ENCODE results near the gene KLK2.
A peak's percentile ranks its signal among the peaks of the same experiment; 100 is the strongest.

The KLK2 gene

DNA sequence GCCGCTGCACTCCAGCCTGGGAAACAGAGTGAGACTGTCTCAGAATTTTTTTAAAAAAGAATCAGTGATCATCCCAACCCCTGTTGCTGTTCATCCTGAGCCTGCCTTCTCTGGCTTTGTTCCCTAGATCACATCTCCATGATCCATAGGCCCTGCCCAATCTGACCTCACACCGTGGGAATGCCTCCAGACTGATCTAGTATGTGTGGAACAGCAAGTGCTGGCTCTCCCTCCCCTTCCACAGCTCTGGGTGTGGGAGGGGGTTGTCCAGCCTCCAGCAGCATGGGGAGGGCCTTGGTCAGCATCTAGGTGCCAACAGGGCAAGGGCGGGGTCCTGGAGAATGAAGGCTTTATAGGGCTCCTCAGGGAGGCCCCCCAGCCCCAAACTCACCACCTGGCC lies at the start of gene KLK2:
Gene KLK2 (plus strand): TSS at position 384 of the 400 bp plus-strand sequence. CDS start 35 bp downstream, outside the sequence.
- DNase-seq, result no peak

DNA sequence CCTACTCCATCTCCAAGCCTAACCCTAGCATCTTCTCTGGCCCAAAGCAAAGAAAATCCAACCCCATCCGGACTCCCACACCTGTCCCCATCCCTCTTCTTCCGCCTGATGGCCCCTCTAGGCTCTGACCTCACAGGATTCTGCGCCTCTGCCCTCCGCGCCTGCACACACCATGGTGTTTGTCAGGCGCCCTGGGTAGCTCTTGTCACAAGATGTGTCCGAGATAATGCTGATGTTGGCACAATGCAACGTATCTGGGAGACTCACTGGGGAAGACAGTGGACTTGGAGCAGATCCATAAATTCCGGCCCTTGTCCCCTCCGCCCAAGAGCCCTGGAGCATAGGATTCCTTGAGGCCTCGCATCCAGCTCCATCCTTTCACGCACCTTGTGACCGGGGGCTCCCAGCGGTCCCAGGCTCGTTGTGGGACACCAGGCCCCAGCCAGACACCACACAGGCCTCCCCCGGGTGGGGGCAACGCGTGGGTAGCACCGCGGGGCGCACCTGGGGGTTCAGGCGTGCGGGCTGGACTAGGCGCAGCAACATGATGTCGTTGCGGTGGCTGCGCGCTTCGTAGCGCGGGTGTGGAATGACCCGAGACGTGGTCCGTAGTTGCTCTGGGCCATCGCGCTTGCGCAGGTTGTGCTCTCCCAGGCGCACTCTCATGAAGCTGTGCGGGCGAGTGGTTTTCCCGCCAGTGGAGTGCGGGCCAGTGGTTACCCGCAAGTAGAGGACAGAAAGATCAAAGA lies 46.6 kb upstream of the KLK2 start:
- no peak for DNase-seq

DNA sequence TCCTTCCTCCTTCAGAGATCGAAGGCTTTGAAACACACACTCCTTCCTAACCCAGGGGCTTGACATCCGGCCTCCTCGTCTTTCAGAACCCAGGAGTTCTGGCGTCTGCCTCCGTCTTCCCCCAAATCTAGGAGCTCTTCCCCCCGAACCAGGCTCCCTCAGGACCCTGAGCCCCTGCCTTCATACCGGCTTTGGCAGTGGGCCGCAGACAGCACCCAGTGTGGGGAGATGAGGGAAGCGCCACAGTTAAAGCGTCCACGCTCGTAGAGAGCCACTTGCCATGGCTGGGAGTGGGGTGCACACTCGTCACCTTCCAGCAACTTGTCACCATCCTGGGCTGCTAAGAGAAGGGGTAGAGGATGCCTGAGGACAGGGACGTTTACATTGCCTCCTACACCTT lies 45.8 kb upstream of the KLK2 start:
- DNase-seq, result no peak

DNA sequence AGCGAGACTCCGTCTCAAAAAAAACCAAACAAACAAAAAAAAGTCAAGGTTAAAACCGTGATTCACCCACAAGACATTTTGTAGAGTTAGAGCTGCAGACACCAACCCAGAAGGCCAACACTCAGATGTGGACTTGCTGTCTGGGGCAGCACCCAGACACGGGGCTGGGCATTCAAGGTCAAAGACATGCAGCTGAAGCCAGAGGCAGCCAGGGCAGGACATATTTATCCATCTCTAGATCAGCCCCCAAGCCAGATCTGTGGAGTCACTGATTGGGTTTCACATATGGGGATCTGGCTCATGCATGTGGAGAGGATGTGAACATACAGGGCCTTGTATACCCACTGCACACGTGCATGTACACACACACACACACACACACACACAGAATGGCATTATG lies 43.4 kb upstream of the KLK2 start:
- DNase-seq, result no peak

DNA sequence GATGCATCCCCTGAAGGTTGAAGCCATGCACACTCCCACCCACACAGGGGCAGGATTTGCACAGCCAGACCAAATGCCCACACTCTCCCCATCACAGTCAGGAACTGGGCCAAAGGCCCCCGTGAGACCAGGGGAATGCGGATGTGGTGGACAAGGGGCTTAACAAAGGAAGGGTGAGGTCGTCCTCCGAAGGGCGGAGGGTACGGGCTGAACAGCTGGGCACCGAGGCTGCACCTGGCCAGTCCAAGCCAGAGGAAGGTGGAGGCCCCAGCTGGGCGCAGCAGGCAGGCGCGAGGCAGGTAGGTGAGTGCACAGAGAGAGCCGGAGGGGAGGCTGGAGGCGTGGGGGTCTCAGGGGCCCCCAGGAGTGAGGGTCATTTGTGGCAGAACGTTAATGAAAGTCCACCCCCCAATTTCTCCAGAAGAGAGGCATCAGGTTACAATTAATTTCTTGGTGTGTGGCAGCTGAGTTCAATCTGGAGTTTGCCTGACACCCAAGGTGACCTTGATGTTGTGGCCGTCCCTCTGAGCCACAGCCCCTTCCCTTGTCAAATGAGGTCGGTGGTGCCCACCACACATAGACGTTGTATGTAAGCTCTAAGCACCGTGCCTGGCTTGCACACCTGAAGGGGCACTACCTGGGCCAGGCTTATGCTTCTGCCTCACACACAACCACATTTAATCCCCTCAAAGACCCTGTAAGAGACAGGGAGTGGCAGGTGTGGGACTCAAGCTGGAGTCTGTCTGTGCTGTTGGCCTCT lies 42.8 kb upstream of the KLK2 start:
- DNase-seq, result no peak

- DNase-seq, result no peak
These were observed 42.2 kb upstream of the KLK2 start for GRCh38 chr19:50831026-50831396.

DNA sequence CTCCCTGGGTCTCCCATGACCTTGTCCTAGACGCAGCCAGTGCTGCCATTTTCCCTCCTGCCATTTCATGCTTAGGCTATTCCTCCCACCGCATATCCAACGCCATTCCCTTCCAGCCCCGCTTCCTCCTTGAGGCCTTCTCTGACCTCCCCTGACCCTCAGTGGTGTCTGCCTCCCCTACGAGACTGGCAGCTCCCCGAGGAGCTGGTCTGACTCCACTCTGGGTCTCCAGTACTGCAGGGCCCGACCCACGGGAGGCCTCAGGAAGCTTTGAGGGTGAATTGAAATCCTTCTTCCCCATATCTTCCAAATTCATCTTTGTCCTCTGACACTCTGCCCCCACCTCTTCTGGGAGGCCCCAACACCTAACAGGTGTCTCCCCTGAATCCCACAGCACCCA lies 40.6 kb upstream of the KLK2 start:
- no peak for DNase-seq

GRCh38 chr19:50833117-50833801 lies 40.0 kb upstream of the KLK2 start, which contains the start of gene KLK15:
Gene KLK15, minus strand, starts transcription at chr19:50833574. Its CDS starts 2,082 bp downstream, at chr19:50831492.
- DNase-seq, result no peak

- no peak for DNase-seq
These were observed 39.5 kb upstream of the KLK2 start for GRCh38 chr19:50833802-50834167.

DNA sequence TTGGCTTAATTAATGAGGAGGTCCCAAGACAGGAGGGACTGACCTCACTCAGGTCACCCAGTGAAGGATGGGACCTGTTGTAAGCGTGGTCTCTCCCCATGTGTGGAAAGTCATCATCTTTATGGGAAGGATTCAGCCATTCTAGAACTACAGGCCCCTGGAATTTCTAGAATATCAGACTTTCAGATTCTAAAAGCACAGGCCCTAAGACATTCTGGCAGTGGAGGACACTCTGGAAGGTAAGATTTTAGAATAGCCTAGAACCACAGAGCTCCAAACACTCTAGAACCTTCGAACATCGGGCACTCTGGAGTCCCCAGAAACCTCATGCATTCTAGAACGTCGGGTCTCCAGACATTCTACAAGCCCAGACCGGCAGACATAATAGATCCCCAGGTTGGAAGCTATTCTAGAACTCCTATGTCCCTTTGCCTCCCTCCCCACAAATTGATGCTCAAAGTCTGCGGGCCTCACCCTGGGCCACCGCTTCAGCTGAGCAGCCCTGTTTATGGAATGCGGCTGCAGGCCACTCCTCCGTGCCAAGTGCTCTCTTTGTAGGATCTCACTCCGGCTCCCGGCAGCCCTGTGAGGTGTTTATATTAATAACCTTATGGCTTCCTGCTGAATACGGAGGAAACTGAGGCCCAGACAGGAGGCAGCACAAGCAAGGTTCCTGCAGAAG lies 38.0 kb upstream of the KLK2 start:
- no peak for DNase-seq

- DNase-seq, result peak; percentile 43 to 64
These were observed 37.3 kb upstream of the KLK2 start for GRCh38 chr19:50835785-50836542.

- DNase-seq, result no peak
These were observed 36.6 kb upstream of the KLK2 start for GRCh38 chr19:50836543-50837195.

- no peak for DNase-seq
These were observed 35.9 kb upstream of the KLK2 start for GRCh38 chr19:50837300-50837699.

GRCh38 chr19:50838239-50838638 lies 35.0 kb upstream of the KLK2 start:
- no peak for DNase-seq

GRCh38 chr19:50839712-50840655 lies 33.3 kb upstream of the KLK2 start:
- no peak for DNase-seq

GRCh38 chr19:50842130-50842529 lies 31.1 kb upstream of the KLK2 start:
- DNase-seq, result no peak

DNA sequence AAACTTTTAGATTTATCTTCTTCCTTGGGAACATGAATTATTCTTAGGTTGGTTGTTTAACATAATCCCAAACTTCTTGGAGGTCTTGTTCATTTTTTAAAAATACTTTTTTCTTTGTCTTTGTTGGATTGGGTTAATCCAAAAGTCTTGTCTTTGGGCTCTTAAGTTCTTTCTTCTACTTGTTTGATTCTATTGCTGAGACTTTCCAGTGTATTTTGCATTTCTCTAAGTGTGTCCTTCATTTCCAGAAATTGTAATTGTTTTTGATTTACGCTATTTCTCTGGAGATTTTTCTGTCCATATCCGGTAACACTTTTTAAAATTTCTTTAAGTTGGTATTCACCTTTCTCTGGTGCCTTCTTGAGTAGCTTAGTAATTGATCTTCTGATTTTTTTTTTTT lies 30.0 kb upstream of the KLK2 start:
- DNase-seq, result no peak

GRCh38 chr19:50843701-50844221 lies 29.5 kb upstream of the KLK2 start:
- no peak for DNase-seq

DNA sequence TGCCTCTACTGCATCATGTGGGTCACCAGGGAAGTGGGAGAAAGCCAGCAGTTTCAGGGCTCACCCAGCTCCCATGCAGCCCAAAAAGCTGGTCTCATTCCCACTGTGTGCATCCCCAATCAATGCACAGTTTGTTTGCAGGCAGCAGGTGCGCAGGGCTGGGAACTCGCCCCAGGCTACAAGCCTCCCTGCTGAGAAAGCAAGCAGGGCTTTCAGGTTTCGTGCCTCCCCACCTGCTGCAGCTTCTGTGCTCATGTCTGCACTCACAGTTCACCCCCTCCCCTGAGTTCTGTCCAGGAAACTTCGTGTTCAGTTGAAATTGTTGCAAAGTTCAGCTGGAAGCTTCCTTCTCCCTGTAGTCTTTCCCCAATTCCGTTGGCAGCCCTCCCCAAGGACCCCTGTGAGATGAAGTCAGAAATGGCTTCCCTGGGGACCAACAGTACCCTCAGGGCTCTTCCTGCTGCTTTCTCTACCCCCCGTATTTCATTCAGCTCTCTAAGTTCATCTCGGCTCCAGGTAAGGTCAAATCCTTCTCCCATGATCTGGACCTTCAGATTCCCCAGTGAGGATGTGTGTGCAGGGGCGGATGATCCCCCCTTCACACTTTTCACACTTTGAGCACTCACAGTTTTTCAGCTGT lies 28.8 kb upstream of the KLK2 start:
- no peak for DNase-seq

DNA sequence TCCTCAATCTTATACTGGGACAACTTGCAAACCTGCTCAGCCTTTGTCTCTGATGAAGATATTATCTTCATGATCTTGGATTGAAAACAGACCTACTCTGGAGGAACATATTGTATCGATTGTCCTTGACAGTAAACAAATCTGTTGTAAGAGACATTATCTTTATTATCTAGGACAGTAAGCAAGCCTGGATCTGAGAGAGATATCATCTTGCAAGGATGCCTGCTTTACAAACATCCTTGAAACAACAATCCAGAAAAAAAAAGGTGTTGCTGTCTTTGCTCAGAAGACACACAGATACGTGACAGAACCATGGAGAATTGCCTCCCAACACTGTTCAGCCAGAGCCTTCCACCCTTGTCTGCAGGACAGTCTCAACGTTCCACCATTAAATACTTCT lies 22.5 kb upstream of the KLK2 start:
- no peak for DNase-seq
